ENCODE results near the gene PQBP1. TPM values are rescaled to one million over a fixed set of nuclear protein-coding genes. Genes with fewer than 3 reads are reported as not detected.
A peak's percentile ranks its signal among the peaks of the same experiment; 100 is the strongest.
"Not testable (repeated sequence)": the region's sequence is repeated elsewhere in the genome, so short reads cannot be mapped to it uniquely, and the experiment has no call there.

Gene PQBP1
- total RNA-seq, result 31.7 TPM

DNA sequence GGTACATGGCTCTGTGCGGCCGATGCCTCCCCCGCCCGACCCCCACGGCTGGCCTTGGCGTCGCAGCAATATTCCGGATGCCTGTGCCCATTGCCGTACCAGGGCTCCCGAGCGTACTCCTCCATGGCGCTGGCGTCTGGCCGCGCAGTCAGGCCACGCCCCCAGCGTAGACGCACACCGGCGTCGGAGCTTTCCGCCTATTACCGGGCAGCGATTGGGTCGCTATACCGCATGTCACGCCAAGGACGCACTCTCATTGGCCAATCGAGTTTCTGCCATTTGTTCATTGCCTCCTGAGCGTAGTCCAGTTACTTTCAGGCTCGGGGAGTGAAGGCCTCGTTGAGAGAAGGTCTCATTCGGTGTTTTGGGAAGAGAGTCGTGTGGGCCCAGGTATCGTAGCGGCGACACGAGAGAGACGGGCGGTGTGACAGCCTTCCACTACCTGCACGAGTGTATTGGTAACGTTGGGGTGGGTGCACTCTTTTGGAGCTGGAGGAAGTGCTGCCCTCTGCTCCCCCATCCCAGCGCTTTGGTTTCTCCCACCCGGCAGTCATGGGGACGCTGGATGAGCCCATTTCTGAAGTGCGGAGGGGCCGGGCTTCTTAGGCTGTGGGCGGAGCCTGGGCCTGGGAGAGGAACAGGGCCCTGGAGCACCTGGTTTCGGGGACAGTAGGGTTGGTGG lies at the start of gene PQBP1, which contains the start of gene TIMM17B:
Gene PQBP1 (plus strand): TSS at position 306 of the 682 bp plus-strand sequence. CDS start 580 bp downstream, outside the sequence.
Gene TIMM17B (minus strand): TSS at position 144 of the 682 bp plus-strand sequence. CDS start 19 bp downstream, at position 125.
- DNase-seq, result peak; percentile 91

GRCh38 chrX:48848847-48849246 lies 48.9 kb upstream of the PQBP1 start:
- no peak for DNase-seq

DNA sequence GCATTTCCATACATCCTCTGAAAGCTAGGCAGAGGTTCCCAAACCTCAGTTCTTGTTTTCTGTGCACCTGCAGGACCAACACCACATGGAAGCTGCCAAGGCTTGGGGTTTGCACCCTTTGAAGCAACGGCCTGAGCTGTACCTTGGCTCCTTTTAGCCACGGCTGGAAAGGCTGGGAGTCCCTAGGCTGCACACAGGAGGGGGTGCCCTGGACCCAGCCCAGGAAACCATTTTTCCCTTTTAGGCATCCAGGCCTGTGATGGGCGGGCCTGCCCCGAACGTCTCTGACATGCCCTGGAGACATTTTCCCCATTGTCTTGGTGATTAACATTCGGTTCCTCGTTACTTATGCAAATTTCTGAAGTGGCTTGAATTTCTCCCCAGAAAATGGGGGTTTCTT lies 44.9 kb upstream of the PQBP1 start:
- no peak for DNase-seq

GRCh38 chrX:48853494-48853893 lies 44.2 kb upstream of the PQBP1 start:
- not testable (repeated sequence) for DNase-seq

GRCh38 chrX:48854121-48854804 lies 43.5 kb upstream of the PQBP1 start:
- DNase-seq, result not testable (repeated sequence)

GRCh38 chrX:48854898-48855297 lies 42.8 kb upstream of the PQBP1 start:
- no peak for DNase-seq

DNA sequence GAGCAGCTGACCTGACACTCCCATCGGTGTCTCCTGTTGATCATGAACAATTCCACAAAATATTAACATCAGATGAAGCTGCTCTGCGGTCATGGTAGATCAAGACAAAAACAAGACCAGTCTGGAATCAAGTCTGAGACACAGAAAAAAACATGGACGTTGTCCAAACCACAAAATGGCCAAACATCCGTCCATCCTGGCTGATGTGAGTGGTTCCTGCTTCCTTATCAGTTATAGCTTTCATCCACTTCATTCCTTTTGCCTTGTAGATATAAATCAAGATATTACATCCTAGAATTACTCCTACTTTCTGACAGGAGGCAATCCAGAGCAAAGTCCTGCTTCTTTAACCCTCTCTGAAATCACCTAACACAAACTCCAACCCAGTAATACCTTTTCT lies 33.5 kb upstream of the PQBP1 start:
- no peak for DNase-seq

DNA sequence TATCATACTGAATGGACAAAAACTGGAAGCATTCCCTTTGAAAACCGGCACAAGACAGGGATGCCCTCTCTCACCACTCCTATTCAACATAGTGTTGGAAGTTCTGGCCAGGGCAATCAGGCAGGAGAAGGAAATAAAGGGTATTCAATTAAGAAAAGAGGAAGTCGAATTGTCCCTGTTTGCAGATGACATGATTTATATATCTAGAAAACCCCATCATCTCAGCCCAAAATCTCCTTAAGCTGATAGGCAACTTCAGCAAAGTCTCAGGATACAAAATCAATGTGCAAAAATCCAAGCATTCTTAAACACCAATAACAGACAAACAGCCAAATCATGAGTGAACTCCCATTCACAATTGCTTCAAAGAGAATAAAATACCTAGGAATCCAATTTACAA lies 25.7 kb upstream of the PQBP1 start:
- DNase-seq, result not testable (repeated sequence)

DNA sequence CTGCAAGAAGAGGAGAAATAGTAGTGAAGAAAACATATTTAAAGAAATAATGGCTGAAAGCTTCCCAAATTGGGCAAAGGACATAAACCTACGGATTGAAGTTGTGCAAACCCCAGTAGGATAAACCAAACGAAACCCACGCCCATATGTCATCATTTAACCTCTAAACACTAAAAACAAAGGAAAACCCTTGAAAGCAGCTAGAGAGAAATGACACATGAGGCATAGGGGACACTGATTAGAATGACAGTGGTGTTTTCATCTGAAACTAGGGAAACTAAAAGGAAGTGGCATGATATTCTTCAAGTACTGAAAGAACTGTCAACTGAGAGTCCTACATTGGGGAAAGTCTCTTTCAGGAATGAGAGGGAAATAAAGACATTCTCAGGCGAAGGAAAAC lies 20.8 kb upstream of the PQBP1 start:
- not testable (repeated sequence) for DNase-seq

DNA sequence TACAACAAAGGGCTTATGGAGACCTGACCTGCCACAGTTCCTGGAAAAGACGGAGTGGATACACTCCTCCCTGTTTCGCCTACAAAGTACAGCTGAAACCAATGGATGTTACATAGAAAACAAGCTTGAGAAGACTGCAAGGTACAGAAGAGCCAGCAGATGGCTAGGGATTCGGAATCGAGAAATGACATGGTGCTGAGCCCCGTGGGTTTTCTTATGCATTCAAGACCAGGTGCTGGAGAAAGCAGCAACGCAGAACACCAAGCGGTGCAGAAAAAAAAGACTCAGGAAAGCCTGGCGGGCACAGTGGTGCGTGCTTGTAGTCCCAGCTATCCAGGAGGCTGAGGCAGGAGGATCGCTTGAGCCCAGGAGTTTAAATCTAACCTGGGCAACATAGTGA lies 14.0 kb upstream of the PQBP1 start:
- no peak for DNase-seq

DNA sequence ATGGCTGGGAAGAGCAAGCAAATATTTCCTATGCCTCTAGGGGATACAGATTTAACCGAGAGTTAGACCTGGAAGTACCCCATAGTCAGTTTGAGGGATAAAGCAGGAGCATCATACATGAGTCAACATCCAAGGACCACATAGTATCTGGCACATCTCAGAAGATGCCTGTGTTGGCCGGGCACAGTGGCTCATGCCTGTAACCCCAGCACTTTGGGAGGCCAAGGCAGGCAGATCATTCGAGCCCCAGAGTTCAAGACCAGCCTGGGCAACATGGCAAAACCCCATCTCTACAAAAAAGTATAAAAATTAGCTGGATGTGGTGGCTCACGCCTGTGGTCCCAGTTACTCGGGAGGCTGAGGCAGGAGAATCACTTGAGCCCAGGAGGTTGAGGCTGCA lies 11.1 kb upstream of the PQBP1 start:
- not testable (repeated sequence) for DNase-seq

- DNase-seq, result no peak
Observed at GRCh38 chrX:48890296-48890925, 7.3 kb upstream of the PQBP1 start.

- DNase-seq, result no peak
Observed at GRCh38 chrX:48890934-48891401, 6.8 kb upstream of the PQBP1 start.

GRCh38 chrX:48891402-48892288 lies 6.1 kb upstream of the PQBP1 start:
- peak; percentile 47 for DNase-seq

- DNase-seq, result no peak
Observed at GRCh38 chrX:48892896-48893295, 4.8 kb upstream of the PQBP1 start.

- no peak for DNase-seq
Observed at GRCh38 chrX:48893556-48894348, 4.0 kb upstream of the PQBP1 start.

DNA sequence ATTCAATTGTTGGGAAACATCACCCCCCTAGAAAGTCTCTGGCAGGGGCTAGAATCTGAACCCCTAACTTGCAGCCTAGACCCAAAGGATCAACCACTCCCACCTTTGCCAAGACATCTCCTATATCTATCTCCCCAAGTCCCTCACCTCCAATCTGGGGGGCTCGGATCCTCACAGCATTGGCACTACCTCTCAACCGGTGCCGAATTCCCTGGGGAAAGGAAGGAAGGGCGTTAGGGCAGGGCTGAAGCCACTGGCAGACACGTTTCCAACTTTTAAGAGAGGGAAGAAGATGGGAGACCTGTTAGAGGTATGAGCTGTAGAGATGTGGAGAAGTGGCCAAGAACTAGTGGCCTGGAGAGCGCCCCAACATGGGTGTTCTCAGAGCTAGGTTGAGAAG lies 2.8 kb upstream of the PQBP1 start:
- no peak for DNase-seq

DNA sequence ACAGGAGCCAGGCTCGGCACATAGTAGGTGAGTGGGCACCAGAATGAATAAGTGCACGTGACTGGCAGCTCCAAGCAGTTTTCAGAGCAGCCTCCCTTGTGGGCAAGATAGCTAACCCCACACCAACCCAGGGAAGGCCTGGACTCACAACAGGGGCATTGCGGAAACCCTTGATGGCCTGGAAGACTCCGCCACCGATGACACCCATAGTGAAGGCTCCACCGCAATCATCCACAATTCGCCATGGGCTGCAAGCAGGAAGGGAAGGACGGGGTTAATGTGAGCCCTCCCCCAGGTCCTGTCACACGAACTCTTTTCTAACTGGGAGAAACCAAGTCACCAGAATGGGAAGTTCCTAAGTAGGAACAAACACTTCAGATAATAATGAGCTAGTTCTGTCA lies 1.1 kb upstream of the PQBP1 start:
- no peak for DNase-seq

GRCh38 chrX:48897157-48897624 lies 539 bp upstream of the PQBP1 start:
- peak; percentile 55 for DNase-seq

GRCh38 chrX:48899078-48899410 lies 1.3 kb downstream of the PQBP1 start:
- no peak for DNase-seq

DNA sequence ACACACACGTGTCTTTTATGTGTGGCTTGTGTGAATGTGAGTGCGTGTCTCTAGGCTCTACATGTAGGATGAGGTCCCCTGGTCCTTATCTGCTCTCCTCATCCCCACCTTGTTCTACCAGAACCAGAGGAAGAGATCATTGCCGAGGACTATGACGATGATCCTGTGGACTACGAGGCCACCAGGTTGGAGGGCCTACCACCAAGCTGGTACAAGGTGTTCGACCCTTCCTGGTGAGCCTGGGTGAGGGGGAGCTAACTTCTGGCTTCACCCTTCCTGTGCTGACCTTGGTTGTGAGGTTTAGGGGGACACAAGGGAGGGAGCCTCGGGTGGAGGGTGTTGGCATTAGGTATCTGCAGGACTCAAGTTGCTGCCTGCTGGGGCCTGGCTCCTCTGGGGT lies 3.3 kb downstream of the PQBP1 start:
- no peak for DNase-seq
